Sigmoid colon (tissue), 7 donors: ENCODE data around the gene KLHL29. TPM values are rescaled to one million over a fixed set of nuclear protein-coding genes. Genes with fewer than 3 reads are reported as not detected.
A peak's percentile ranks its signal among the peaks of the same experiment; 100 is the strongest.

Experiments
- DNase-seq: peaks from one replicate; pipeline ENCODE4 v3.0.0-alpha.2; 2019
- H3K27ac ChIP-seq, 4 donors: fragments of 200-600 bp; sonication (generic); one replicate each; pipeline ENCODE4 v1.5.1; 2016 to 2019; ENCODE audit warnings: mild to moderate bottlenecking in 1 of 4
- H3K27me3 ChIP-seq, 3 donors: fragments of 200-600 bp; sonication (generic); one replicate each; pipeline ENCODE4 v1.5.1; 2019; ENCODE audit warnings: mild to moderate bottlenecking in 1 of 3
- H3K36me3 ChIP-seq, 4 donors: fragments of 200-600 bp; sonication (generic); one replicate each; pipeline ENCODE4 v1.5.1; 2016 to 2019
- H3K4me1 ChIP-seq, 4 donors: fragments of 200-600 bp; sonication (generic); one replicate each; pipeline ENCODE4 v1.5.1; 2017 to 2019
- H3K4me3 ChIP-seq, 4 donors: fragments of 200-600 bp; sonication (generic); one replicate each; pipeline ENCODE4 v1.5.1; 2017 to 2019; ENCODE audit warnings: mild to moderate bottlenecking in 2 of 4, moderate library complexity in 1 of 4
- H3K9me3 ChIP-seq, 4 donors: fragments of 200-600 bp in 3 of 4; sonication (generic) in 3 of 4; one replicate each; pipeline versions ENCODE4 v1.5.1 to v1.6.1; 2013 to 2019
- EP300 ChIP-seq, 4 donors: sonication (generic); formaldehyde crosslinking; IDR thresholded peaks; one replicate each; pipeline ENCODE4 v1.6.1; 2017; ENCODE audit warnings: antibody characterized with exemption in 4 of 4
- POLR2A ChIP-seq, 2 donors: fragments of 450-650 bp; IDR thresholded peaks; one replicate each; pipeline ENCODE4 v1.6.1; 2016; ENCODE audit warnings: antibody characterized with exemption in 2 of 2, mild to moderate bottlenecking in 2 of 2, moderate library complexity in 2 of 2
- POLR2AphosphoS5 ChIP-seq, 4 donors: sonication (generic); formaldehyde crosslinking; IDR thresholded peaks; one replicate each; pipeline ENCODE4 v1.6.1; 2017; ENCODE audit warnings: antibody characterized with exemption in 4 of 4
- WGBS, 2 donors: extraction: QIAGEN DNeasy Blood & Tissue Kit; methylation state at CpG; one replicate each; pipeline ENCODE4 v1.1.7; 2013; 5-methylcytosine and 5-hydroxymethylcytosine counted together
- intact Hi-C: fragments of 100-400 bp; cut with DNase I; formaldehyde crosslinking; loops from one replicate; pipeline ENCODE4 v1.15.1; 2023
- polyA plus RNA-seq, 3 donors: library from polyadenylated mRNA; stranded (reverse); fragments of 200-250 nt; gene quantifications; one replicate each; pipeline ENCODE4 v1.2.3, GENCODE V29; 2013
- total RNA-seq, 4 donors: library from RNA; depleted of rRNA; stranded (reverse); fragments of >200 nt; gene quantifications; one replicate each; pipeline ENCODE4 v1.1.0, GENCODE V29; 2016
- TF ChIP-seq, protein P1 (sequence below), 4 experiments: fragments of 450-650 bp in 3 of 4; fragments of 200-600 bp in 1 of 4; IDR thresholded peaks; one replicate each; pipeline ENCODE4 v1.5.1; 2016 to 2019; ENCODE audit warnings: antibody characterized with exemption in 4 of 4, mild to moderate bottlenecking in 3 of 4, moderate library complexity in 2 of 4
- donor health status: healthy with polysubstance abuse.
- donor health status: Bipolar disorder and iron deficiency.
- donor health status: healthy.

Gene KLHL29
- total and polyA plus RNA-seq, 7 donors = 0.46 to 25.5 (median 6.3) TPM

DNA sequence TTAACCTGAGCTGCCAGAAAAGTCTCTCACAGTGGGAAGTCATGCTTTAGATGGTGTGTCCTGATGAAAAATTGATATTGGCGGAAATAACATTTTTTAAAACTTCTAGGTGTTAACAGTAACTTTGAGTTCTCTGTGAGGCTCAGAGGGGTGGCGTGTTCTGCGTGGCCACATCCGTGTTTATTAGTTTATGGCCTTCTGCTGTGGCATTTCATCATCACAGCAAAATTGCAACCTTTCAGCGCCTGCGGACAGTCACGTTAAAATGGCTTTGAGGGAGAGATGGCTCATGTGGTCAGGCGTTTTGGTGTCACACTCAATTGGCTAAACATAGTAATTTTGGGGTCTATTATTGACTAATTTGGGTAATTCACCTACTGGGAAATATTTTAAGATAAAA is 42.4 kb downstream of the KLHL29 start:
- TF ChIP-seq, protein P1, sequence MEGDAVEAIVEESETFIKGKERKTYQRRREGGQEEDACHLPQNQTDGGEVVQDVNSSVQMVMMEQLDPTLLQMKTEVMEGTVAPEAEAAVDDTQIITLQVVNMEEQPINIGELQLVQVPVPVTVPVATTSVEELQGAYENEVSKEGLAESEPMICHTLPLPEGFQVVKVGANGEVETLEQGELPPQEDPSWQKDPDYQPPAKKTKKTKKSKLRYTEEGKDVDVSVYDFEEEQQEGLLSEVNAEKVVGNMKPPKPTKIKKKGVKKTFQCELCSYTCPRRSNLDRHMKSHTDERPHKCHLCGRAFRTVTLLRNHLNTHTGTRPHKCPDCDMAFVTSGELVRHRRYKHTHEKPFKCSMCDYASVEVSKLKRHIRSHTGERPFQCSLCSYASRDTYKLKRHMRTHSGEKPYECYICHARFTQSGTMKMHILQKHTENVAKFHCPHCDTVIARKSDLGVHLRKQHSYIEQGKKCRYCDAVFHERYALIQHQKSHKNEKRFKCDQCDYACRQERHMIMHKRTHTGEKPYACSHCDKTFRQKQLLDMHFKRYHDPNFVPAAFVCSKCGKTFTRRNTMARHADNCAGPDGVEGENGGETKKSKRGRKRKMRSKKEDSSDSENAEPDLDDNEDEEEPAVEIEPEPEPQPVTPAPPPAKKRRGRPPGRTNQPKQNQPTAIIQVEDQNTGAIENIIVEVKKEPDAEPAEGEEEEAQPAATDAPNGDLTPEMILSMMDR (IDR thresholded peaks at IDR 0.05) = no peak
- TF ChIP-seq POLR2A (IDR thresholded peaks at IDR 0.05) (no peak), EP300 (IDR thresholded peaks at IDR 0.05) (no peak)
- Histone ChIP-seq H3K4me3 (no peak overlapping the region), H3K27me3 (no peaks in the 10 kb centered on the region), H3K4me1 (peaks cover 0 to 86% (median 66%) of the 10 kb centered on the region in 4 donors), H3K36me3 (no peaks in the 10 kb centered on the region), H3K27ac (peak overlapping the region; percentile 77 to 89 (median 85)), H3K9me3 (no peaks in the 10 kb centered on the region)
- no peak for DNase-seq
- 80 to 88% methylated on average over 8 of the region's 8 CpGs for WGBS, 2 donors
- intact Hi-C loops = loop anchor here (5.0 kb wide), 1 partner anchor 190 kb away; no protein-coding TSS in a partner anchor

DNA sequence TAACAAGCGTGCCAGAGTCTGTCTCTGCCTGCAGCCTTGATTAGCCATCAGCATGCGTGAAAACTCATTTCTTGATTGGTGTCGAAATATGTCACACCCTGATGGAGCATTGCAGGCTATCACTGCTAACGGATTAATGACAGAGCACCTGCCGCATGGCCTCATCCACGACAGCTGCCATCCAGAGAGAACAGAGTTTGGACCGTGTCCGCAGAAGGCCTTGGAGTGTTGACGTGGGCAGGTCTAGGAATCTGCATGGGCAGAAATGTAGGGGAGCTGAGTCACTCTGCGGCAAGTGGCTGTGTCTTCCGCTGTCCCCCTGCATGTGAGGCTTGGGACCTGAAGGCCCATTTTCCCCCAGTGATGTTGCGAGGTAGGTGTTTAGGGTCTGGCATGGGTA is 43.0 kb downstream of the KLHL29 start:
- Histone ChIP-seq H3K27ac (peak overlapping the region; percentile 77 to 89 (median 85)), H3K36me3 (no peaks in the 10 kb centered on the region), H3K27me3 (no peaks in the 10 kb centered on the region), H3K9me3 (no peaks in the 10 kb centered on the region), H3K4me1 (peaks cover 0 to 82% (median 62%) of the 10 kb centered on the region in 4 donors), H3K4me3 (no peak overlapping the region)
- intact Hi-C loops = loop anchor here (5.0 kb wide), 1 partner anchor 189 kb away; no protein-coding TSS in a partner anchor
- DNase-seq = no peak
- TF ChIP-seq POLR2A (IDR thresholded peaks at IDR 0.05) = no peak
- no peak for TF ChIP-seq EP300 (IDR thresholded peaks at IDR 0.05)
- TF ChIP-seq, protein P1 (IDR thresholded peaks at IDR 0.05) = no peak
- no peak for TF ChIP-seq POLR2AphosphoS5 (IDR thresholded peaks at IDR 0.05)
- WGBS, 2 donors = 88 to 90% methylated on average over 12 of the region's 12 CpGs

DNA sequence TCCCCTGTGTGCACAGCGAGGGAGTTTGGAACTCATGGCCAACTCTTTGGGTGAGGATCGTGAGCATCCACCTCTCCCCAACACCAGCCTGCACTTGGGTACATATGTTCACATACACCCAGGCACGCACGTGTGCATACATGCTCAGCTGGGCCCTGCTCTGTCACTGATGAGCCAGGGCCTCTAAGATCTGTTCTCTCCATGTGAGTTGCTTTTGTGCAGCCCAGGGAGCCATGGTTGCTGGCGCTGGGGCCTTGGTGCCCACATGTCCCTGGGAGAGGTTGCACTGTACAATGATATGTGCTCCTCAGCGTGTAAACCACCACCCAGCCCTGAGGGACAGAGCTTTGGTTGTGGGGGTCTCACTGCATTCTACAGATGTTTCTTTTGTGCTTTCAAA is 44.1 kb downstream of the KLHL29 start:
- intact Hi-C loops = loop anchor here (5.0 kb wide), 1 partner anchor 188 kb away; no protein-coding TSS in a partner anchor
- H3K27me3 ChIP-seq = no peaks in the 10 kb centered on the region
- H3K27ac ChIP-seq = peak overlapping the region; percentile 6 to 89 (median 68)

DNA sequence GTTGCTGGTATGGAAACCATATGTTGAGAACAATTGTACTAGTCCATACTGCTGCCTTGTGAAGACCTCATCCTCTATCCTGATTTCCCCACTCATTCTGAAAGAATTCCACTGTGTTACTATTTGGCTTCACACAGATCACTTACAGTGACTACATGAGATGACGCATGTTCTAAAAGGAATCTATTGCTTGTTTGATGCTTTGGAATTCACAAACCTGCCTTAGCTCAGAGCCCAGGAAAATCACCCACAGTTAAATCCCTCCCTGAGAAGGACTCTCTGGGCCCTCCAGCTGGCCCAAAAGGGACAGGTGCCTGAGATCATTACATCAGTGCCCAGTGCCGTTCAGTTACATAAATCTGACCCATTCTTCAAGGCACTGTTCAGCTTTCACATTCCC is 45.3 kb downstream of the KLHL29 start:
- H3K27ac ChIP-seq = peak overlapping the region; percentile 50 to 89 (median 76)
- no peaks in the 10 kb centered on the region for H3K36me3 ChIP-seq
- intact Hi-C loops = no loop called here
- no peaks in the 10 kb centered on the region for H3K9me3 ChIP-seq
- no peak for DNase-seq
- no peaks in the 10 kb centered on the region for H3K27me3 ChIP-seq
- peaks cover 0 to 71% (median 54%) of the 10 kb centered on the region in 4 donors for H3K4me1 ChIP-seq
- WGBS, 2 donors = 85 to 93% methylated on average over 2 of the region's 2 CpGs
- TF ChIP-seq POLR2A (IDR thresholded peaks at IDR 0.05) (no peak), POLR2AphosphoS5 (IDR thresholded peaks at IDR 0.05) (peak in 3 of 4 donors; percentile 38 to 60 (median 57)), EP300 (IDR thresholded peaks at IDR 0.05) (peak in 2 of 4 donors; percentile 83)
- no peak overlapping the region for H3K4me3 ChIP-seq

More for the DNA sequence above, 44.1 kb downstream of the KLHL29 start:
- Histone ChIP-seq H3K4me1 (peaks cover 0 to 71% (median 51%) of the 10 kb centered on the region in 4 donors), H3K36me3 (no peaks in the 10 kb centered on the region), H3K9me3 (no peaks in the 10 kb centered on the region), H3K4me3 (no peak overlapping the region)
- WGBS, 2 donors = 79 to 88% methylated on average over 6 of the region's 6 CpGs
- DNase-seq = no peak
- TF ChIP-seq, protein P1 (IDR thresholded peaks at IDR 0.05) = no peak
- TF ChIP-seq POLR2AphosphoS5 (IDR thresholded peaks at IDR 0.05) (no peak), POLR2A (IDR thresholded peaks at IDR 0.05) (no peak), EP300 (IDR thresholded peaks at IDR 0.05) (no peak)

DNA sequence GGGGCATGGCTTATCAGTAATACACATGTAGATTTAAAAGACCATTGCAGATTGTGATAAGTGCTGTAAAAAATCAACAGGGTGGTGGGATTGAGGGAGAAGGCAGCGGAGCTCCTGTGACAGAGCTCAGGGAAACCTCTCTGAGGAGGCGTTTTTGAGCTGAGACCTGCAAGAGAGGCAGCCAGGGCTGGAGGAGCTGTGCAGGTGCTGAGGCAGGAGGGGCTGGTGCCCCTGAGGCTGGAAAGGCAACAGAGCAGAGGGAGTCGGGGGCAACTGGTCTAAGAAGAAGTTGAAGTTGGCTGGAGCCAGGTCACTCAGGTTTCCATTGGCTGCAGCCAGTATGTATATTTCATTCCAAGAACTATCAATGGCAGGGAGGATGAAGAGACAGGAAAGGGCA is 47.6 kb downstream of the KLHL29 start:
- intact Hi-C loops = no loop called here
- WGBS, 2 donors = 80 to 89% methylated on average over 3 of the region's 3 CpGs

More for the DNA sequence above, 47.6 kb downstream of the KLHL29 start:
- no peaks in the 10 kb centered on the region for H3K27me3 ChIP-seq
- H3K36me3 ChIP-seq = no peaks in the 10 kb centered on the region
- TF ChIP-seq POLR2A (IDR thresholded peaks at IDR 0.05) = no peak
- no peak for TF ChIP-seq POLR2AphosphoS5 (IDR thresholded peaks at IDR 0.05)
- no peak for TF ChIP-seq EP300 (IDR thresholded peaks at IDR 0.05)
- TF ChIP-seq, protein P1 (IDR thresholded peaks at IDR 0.05) = no peak
- H3K4me3 ChIP-seq = no peak overlapping the region
- peaks cover 0 to 4% (median 0%) of the 10 kb centered on the region in 4 donors for H3K9me3 ChIP-seq
- H3K4me1 ChIP-seq = peaks cover 0 to 70% (median 53%) of the 10 kb centered on the region in 4 donors
- peak overlapping the region in 2 of 4 donors; percentile 89 to 91 for H3K27ac ChIP-seq
- no peak for DNase-seq
